CD1c-positive myeloid dendritic cell (primary cell): ENCODE measurements around the gene EBF3.

Source experiments
- DNase-seq: peaks from one replicate; pipeline ENCODE4 v3.0.0-alpha.2; 2016; ENCODE audit errors: extremely low spot score

EBF3 gene

GRCh38 chr10:129959544-129960480 is 4.3 kb downstream of the EBF3 start:
- no peak for DNase-seq

GRCh38 chr10:129958629-129959543 is 5.2 kb downstream of the EBF3 start:
- DNase-seq, result no peak

- no peak for DNase-seq
These were observed 5.9 kb downstream of the EBF3 start for GRCh38 chr10:129958148-129958628.

- no peak for DNase-seq
These were observed 7.0 kb downstream of the EBF3 start for GRCh38 chr10:129956876-129957673.

- no peak for DNase-seq
These were observed 7.8 kb downstream of the EBF3 start for GRCh38 chr10:129956286-129956670.

- DNase-seq, result no peak
These were observed 8.3 kb downstream of the EBF3 start for GRCh38 chr10:129955601-129956285.

GRCh38 chr10:129954492-129955315 is 9.4 kb downstream of the EBF3 start:
- DNase-seq, result no peak

- DNase-seq, result no peak
These were observed 10.7 kb downstream of the EBF3 start for GRCh38 chr10:129953119-129954051.

- no peak for DNase-seq
These were observed 11.5 kb downstream of the EBF3 start for GRCh38 chr10:129952378-129953118.

GRCh38 chr10:129951970-129952265 is 12.2 kb downstream of the EBF3 start:
- DNase-seq, result no peak

GRCh38 chr10:129951101-129951969 is 12.7 kb downstream of the EBF3 start:
- no peak for DNase-seq

- no peak for DNase-seq
These were observed 13.4 kb downstream of the EBF3 start for GRCh38 chr10:129950676-129951075.

- DNase-seq, result no peak
These were observed 14.2 kb downstream of the EBF3 start for GRCh38 chr10:129949891-129950291.

- no peak for DNase-seq
These were observed 14.7 kb downstream of the EBF3 start for GRCh38 chr10:129949411-129949810.

- DNase-seq, result no peak
These were observed 17.2 kb downstream of the EBF3 start for GRCh38 chr10:129946859-129947258.

GRCh38 chr10:129945941-129946760 is 17.9 kb downstream of the EBF3 start:
- no peak for DNase-seq

GRCh38 chr10:129945526-129945925 is 18.5 kb downstream of the EBF3 start:
- DNase-seq, result no peak
